Esophagus muscularis mucosa (tissue), 4 donors: ENCODE measurements around the gene FAM47E. TPM values are rescaled to one million over a fixed set of nuclear protein-coding genes. Genes with fewer than 3 reads are reported as not detected.
"Not testable (repeated sequence)": the region's sequence is repeated elsewhere in the genome, so short reads cannot be mapped to it uniquely, and the experiment has no call there.

Experiments
- DNase-seq: peaks from one replicate; pipeline ENCODE4 v3.0.0-alpha.2; 2017; ENCODE audit errors: extremely low spot score
- H3K27ac ChIP-seq, 4 donors: fragments of 200-600 bp; sonication (generic); replicated peaks in 1 of 4; 1 replicate in 3 of 4; 2 replicates in 1 of 4; pipeline ENCODE4 v1.5.1; 2016 to 2019; ENCODE audit warnings: mild to moderate bottlenecking in 1 of 4
- H3K27me3 ChIP-seq, 4 donors: fragments of 200-600 bp; sonication (generic); one replicate each; pipeline versions ENCODE4 v1.5.1 to v1.6.0; 2016 to 2019
- H3K36me3 ChIP-seq, 4 donors: fragments of 200-600 bp; sonication (generic); one replicate each; pipeline ENCODE4 v1.5.1; 2016 to 2019
- H3K4me1 ChIP-seq, 4 donors: fragments of 200-600 bp; sonication (generic); one replicate each; pipeline ENCODE4 v1.5.1; 2016 to 2019
- H3K4me3 ChIP-seq, 4 donors: fragments of 200-600 bp; sonication (generic); 1 replicate in 2 of 4; 2 replicates in 2 of 4; pipeline ENCODE4 v1.5.1; 2016 to 2019; ENCODE audit warnings: mild to moderate bottlenecking in 4 of 4, moderate library complexity in 1 of 4
- H3K9me3 ChIP-seq, 4 donors: fragments of 200-600 bp; sonication (generic); 1 replicate in 3 of 4; 2 replicates in 1 of 4; pipeline ENCODE4 v1.5.1; 2016 to 2019
- EP300 ChIP-seq: sonication (generic); formaldehyde crosslinking; IDR thresholded peaks from one replicate; pipeline ENCODE4 v1.6.1; 2017; ENCODE audit warnings: antibody characterized with exemption
- POLR2A ChIP-seq: fragments of 450-650 bp; IDR thresholded peaks from one replicate; pipeline ENCODE4 v1.6.1; 2017; ENCODE audit warnings: antibody characterized with exemption, moderate library complexity, mild to moderate bottlenecking, low read depth
- POLR2AphosphoS5 ChIP-seq, 2 donors: sonication (generic); formaldehyde crosslinking; IDR thresholded peaks; one replicate each; pipeline ENCODE4 v1.6.1; 2017; ENCODE audit warnings: antibody characterized with exemption in 2 of 2
- WGBS: methylation state at CpG from one replicate; pipeline ENCODE4 v1.1.5; 2018; 5-methylcytosine and 5-hydroxymethylcytosine counted together
- intact Hi-C: fragments of 100-400 bp; cut with DNase I; formaldehyde crosslinking; loops from one replicate; pipeline ENCODE4 v1.15.1; 2023
- total RNA-seq, 4 donors: library from RNA; depleted of rRNA; stranded (reverse); fragments of >200 nt; gene quantifications; one replicate each; pipeline versions ENCODE4 v1.1.0 to v1.2.1, GENCODE V29; 2016
- TF ChIP-seq, protein P1 (sequence below), 3 experiments: fragments of 200-600 bp in 2 of 3; fragments of 450-650 bp in 1 of 3; sonication (generic) in 2 of 3; IDR thresholded peaks; one replicate each; pipeline ENCODE4 v1.5.1; 2017 to 2019; ENCODE audit warnings: antibody characterized with exemption in 3 of 3, mild to moderate bottlenecking in 2 of 3, moderate library complexity in 1 of 3

The FAM47E gene
- total RNA-seq, 4 donors from 2014 or later = 2.0 to 2.2 (median 2.1) TPM

DNA sequence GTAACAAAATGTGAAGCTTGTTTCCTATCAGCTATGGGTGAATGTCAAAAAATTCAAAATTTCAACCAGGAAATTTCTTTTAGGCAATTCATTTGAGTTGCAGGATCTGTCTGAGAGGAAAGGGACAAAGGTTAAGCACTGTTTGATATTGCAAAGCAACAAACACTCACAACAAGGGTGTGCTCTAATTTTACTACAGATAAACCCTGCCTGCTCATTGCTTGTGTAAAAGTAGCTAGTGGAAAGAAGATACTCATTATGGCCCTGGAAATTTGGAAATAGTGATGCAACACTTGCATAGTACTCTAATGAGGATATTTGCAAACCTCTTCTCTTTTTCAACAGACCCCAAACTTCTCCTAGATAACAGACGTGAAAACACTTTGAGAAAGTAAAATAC is 27.1 kb downstream of the FAM47E start:
- TF ChIP-seq, protein P1, sequence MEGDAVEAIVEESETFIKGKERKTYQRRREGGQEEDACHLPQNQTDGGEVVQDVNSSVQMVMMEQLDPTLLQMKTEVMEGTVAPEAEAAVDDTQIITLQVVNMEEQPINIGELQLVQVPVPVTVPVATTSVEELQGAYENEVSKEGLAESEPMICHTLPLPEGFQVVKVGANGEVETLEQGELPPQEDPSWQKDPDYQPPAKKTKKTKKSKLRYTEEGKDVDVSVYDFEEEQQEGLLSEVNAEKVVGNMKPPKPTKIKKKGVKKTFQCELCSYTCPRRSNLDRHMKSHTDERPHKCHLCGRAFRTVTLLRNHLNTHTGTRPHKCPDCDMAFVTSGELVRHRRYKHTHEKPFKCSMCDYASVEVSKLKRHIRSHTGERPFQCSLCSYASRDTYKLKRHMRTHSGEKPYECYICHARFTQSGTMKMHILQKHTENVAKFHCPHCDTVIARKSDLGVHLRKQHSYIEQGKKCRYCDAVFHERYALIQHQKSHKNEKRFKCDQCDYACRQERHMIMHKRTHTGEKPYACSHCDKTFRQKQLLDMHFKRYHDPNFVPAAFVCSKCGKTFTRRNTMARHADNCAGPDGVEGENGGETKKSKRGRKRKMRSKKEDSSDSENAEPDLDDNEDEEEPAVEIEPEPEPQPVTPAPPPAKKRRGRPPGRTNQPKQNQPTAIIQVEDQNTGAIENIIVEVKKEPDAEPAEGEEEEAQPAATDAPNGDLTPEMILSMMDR (IDR thresholded peaks at IDR 0.05) = no peak
- TF ChIP-seq POLR2A = no peak
- TF ChIP-seq POLR2AphosphoS5 (IDR thresholded peaks at IDR 0.05) = no peak
- no peak for TF ChIP-seq EP300
- intact Hi-C loops = no loop called here

DNA sequence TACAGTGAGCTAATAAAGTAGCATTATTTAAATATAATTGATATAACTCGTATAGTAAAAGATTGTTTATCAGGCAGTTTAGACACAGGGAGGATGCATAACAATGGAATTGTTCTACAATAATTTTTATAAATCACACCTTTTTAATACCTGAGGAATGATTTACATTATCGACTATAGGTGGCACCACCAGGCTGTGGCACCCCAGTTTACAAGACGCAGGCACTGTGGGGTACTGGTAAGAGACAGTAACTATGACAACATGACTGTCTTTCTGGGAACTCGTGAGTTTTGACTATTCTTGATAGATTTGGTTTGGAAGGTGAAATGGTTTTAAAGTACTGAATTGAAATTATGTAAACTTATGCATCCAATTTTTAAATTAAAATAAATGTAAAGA is 27.9 kb downstream of the FAM47E start:
- Histone ChIP-seq H3K9me3 (no peaks in the 10 kb centered on the region), H3K4me3 (no peak overlapping the region), H3K36me3 (no peaks in the 10 kb centered on the region), H3K27ac (no peak overlapping the region), H3K27me3 (no peaks in the 10 kb centered on the region), H3K4me1 (no peaks in the 10 kb centered on the region)
- TF ChIP-seq, protein P1 (IDR thresholded peaks at IDR 0.05) = no peak
- no peak for TF ChIP-seq EP300
- intact Hi-C loops = no loop called here
- WGBS = 82% methylated on average over 4 of the region's 4 CpGs
- no peak for DNase-seq

More for the DNA sequence above, 27.1 kb downstream of the FAM47E start:
- no peak for DNase-seq
- Histone ChIP-seq H3K27me3 (no peaks in the 10 kb centered on the region), H3K4me3 (no peak overlapping the region), H3K4me1 (no peaks in the 10 kb centered on the region), H3K36me3 (no peaks in the 10 kb centered on the region), H3K27ac (no peak overlapping the region), H3K9me3 (no peaks in the 10 kb centered on the region)
- 68% methylated on average over 1 of the region's 1 CpG for WGBS

DNA sequence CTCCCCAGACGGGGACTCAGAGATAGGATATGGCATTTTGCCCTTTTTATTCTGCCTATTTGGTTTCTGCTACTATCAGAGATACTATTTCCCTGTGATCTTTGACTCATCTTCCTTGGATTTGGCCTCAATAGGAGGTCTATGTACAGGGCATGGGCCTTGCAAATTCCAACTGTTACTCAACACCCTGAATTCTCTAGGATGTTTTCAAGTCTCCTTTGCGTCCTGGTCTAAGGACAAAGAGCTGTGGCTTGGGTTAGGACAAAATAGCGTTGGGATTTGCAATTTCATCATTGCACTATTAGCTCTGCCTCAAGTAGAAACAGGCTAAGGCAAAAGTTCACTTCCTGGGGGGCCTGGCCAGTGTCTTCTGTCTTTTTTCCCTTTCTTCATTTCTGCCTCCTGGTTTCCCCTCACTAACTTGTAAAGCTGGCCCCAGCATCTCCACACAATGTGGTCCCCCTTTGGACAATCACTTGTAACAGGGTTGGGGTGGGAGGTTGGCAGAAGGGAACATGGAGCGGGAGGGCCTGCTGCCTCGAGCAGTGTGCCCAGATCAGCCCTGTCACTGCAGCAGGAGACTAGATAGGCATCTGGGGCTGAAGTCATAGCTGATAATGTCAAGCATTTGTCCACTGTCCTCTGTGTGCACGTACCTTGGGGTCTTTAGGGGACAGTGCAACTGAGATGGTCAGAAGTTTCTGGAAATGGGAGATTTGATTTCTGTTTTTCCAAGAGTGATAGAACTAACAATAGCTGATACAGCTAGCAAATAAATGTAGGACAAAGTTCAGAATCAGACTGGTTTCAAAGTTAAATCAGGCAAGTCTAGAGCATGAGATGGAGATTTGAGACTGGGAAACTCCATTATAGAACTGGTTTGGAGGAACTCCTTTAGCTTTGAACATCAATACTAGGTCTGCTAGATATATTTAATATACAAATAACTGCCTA is 29.2 kb downstream of the FAM47E start:
- Histone ChIP-seq H3K4me1 (no peaks in the 10 kb centered on the region), H3K36me3 (no peaks in the 10 kb centered on the region), H3K27me3 (no peaks in the 10 kb centered on the region), H3K4me3 (no peak overlapping the region), H3K9me3 (peaks cover 0 to under 1% (median 0%) of the 10 kb centered on the region in 4 donors), H3K27ac (no peak overlapping the region)
- intact Hi-C loops = no loop called here
- TF ChIP-seq, protein P1 (IDR thresholded peaks at IDR 0.05) = no peak
- TF ChIP-seq EP300 = no peak
- TF ChIP-seq POLR2A = no peak
- TF ChIP-seq POLR2AphosphoS5 (IDR thresholded peaks at IDR 0.05) = no peak
- no peak for DNase-seq
- WGBS = 81% methylated on average over 6 of the region's 6 CpGs

DNA sequence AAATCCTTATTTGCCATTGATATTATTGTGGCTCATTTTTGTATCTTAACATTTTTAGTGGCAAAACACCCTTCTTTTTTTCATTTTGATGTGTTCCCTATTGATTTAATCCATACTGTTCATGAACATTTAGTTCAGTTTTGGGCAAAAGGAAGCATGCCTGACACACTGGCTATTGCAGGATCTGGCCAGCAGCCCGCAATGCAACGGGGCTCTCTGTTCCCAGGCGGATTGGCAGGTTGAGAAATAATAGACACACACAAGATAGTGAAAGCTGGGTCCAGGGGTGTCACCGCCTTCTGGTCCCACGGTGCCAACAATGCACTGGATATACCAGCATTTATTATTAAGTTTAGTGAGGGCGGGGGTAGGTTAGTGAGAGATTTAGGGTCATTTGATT is 30.1 kb downstream of the FAM47E start:
- intact Hi-C loops, H3K4me3 ChIP-seq, H3K4me1 ChIP-seq, H3K36me3 ChIP-seq, H3K27me3 ChIP-seq, DNase-seq, H3K27ac ChIP-seq, H3K9me3 ChIP-seq: not testable (repeated sequence)
- 80% methylated on average over 6 of the region's 6 CpGs for WGBS

DNA sequence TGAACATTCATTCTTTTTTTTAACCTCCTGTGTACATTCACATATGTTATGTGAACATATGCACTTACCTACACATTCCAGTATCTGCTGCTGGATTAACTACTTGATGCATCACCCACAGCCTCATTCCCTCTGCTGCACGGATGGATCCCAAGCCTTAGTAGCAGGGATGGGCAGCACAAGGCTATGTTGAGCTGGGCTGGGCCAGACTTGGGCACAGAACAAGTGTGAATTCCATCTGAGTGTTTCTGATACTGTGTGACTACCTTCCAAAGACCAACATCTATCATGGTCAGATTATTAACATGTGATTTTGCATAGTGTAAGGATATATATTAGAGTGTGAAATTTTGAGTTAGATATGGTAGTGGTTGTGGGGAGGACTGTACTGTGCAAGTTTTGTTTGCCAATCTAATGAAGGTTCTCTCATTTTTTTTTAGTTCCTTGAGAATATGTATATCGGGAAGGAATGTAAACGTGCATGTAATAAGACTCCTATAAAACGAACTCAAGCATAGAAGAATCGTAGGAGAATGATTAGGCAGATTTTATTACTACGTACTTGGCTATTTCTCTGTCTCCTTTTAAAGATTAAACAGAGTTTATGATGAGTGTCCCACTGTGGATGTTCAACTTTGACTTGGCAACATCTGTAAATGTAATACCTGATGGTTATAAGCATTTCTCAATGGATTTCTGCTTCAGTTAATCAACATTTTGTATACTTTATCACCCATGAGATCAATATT is 31.6 kb downstream of the FAM47E start:
- Histone ChIP-seq H3K4me3 (no peak overlapping the region), H3K27me3 (no peaks in the 10 kb centered on the region), H3K4me1 (no peaks in the 10 kb centered on the region), H3K27ac (no peak overlapping the region), H3K9me3 (peaks cover 0 to 4% (median 0%) of the 10 kb centered on the region in 4 donors), H3K36me3 (no peaks in the 10 kb centered on the region)
- 82% methylated on average over 6 of the region's 6 CpGs for WGBS
- intact Hi-C loops = no loop called here
- no peak for DNase-seq
- TF ChIP-seq, protein P1 (IDR thresholded peaks at IDR 0.05) = no peak
- no peak for TF ChIP-seq POLR2AphosphoS5 (IDR thresholded peaks at IDR 0.05)
